ENCODE results near the gene UCP2. TPM values are rescaled to one million over a fixed set of nuclear protein-coding genes. Genes with fewer than 3 reads are reported as not detected.

UCP2 gene, protein sequence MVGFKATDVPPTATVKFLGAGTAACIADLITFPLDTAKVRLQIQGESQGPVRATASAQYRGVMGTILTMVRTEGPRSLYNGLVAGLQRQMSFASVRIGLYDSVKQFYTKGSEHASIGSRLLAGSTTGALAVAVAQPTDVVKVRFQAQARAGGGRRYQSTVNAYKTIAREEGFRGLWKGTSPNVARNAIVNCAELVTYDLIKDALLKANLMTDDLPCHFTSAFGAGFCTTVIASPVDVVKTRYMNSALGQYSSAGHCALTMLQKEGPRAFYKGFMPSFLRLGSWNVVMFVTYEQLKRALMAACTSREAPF
- 0.13 and 0.39 TPM in 2 replicates for total RNA-seq

DNA sequence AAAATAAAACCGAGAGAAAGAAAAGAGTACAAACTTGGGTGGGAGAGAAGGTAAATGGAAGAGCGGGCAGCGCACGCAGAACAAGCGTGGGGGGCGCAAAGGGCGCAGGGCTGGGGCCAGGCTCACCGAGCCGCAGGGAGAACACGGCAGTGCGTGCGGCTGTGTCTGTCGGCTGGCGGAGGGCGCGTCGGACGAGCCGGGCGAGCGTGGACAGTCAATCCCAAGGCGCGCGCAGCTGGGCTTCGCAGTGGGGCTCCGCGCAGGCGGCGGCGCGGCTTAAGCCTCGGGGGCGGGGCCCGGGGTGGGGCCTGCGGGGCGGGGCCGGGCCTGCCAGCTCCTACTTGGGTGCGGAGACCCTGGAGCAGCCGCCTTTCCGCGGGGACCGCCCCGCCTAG is at the start of gene UCP2:
Gene UCP2 (minus strand): TSS at position 249 of the 395 bp plus-strand sequence. CDS start 4,465 bp downstream, outside the sequence.

DNA sequence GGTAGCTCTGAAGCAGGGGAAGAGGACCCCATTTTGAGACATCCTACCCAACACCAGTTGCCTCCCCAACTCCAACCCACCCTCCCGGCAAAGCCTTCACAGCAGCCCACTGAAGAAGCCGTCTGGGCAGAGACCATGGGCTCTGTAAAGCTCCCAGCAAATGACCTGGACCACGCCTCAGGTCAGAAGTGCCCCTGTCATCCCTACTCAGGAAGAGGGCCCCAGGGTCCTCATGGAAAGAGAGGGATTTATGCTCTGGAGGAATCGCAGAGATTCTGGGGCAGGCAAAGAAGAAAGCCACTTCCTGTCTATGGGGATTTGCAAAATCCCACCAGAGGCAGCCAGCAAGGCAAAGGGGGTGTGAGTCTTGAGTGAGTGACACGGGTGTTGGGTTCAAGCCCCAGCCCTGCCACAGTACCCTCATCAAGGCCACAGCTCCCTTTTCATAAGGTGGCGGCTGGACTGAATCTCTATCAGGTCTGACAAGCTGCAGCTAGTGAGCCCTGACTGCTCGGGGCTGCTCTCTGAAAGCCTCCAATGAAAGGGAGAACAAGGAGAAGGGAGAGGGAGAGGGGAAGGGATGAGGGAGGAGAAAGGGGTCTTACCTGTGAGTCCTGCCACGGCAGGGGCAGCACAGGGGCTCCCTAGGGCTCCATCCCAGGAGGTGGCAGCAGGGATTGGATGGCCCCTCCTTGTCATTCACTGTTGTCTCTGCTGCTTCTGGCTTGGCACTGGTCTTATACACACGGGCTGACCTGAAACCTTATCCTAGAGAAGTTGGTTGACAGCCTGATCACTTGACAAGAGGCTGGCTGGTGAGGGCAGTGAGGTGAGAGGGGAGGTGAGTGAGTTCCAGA is 26.0 kb upstream of the UCP2 start, which contains the start of gene UCP3:
Gene UCP3 (minus strand): TSS at position 713 of the 857 bp plus-strand sequence. CDS start 2,043 bp downstream, outside the sequence.

DNA sequence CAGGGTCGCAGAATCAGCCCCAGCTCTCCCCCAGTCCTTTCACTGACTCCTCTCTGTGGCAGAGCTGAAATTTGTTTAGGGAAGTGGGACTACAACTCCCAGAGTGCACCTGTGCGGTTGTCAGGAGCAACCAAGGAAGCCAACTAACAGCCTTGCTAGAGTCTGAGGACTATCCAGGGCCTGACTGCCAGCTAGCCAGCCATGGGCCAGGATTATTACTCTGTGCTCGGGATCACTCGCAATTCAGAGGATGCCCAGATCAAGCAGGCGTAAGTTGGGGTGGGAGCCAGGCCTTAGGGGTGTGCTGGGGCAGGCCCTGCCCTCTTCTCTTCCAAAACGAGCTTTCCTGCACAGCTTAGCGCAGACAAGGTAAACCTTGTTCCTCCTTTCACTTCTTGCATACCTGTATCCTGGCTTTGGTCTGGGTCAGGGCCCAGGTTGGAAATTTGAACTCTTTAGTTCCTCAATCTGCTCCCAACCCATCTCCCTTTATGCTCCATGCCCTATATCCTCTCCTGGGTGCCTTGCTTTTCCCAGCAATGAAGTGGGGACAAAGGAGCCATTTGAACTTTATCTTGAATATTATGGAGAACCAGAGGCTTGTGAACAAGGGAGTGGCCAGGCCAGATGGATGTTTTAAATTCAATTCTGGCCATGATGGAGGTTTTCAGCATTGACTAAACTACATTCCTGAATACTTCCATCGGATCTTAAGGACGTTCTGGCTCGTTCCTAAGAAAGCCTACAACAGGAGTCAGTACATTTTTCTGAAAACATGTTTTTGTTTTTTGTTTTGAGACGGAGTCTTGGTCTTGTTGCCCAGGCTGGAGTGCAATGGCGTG is 31.6 kb downstream of the UCP2 start, which contains the start of gene DNAJB13:
Gene DNAJB13 (plus strand): TSS at position 158 of the 842 bp plus-strand sequence. CDS start 44 bp downstream, at position 202.

Other genes starting within 250 kb of the UCP2 start
- gene RAB6A, start 221.8 kb downstream of the UCP2 start, total RNA-seq: 130 and 148 TPM in 2 replicates
- gene MRPL48, start 195.0 kb downstream of the UCP2 start, total RNA-seq: 18.3 and 20.3 TPM in 2 replicates
- 39.2 and 49.4 TPM in 2 replicates for gene COA4, start 106.0 kb downstream of the UCP2 start, total RNA-seq
- 14.7 and 16.3 TPM in 2 replicates for gene PAAF1, start 105.8 kb downstream of the UCP2 start, total RNA-seq
- gene DNAJB13, start 31.8 kb downstream of the UCP2 start, total RNA-seq: 0.07 TPM in 1 of 2 replicates, not detected in the other
- gene UCP3, start 26.2 kb upstream of the UCP2 start, total RNA-seq: 0.65 and 0.73 TPM in 2 replicates
- 12.1 and 14.8 TPM in 2 replicates for gene C2CD3, start 188.2 kb upstream of the UCP2 start, total RNA-seq
- 48.0 and 49.3 TPM in 2 replicates for gene PPME1, start 188.4 kb upstream of the UCP2 start, total RNA-seq